CMK (cell line): ENCODE data around the gene PRRT2.
A peak's percentile ranks its signal among the peaks of the same experiment; 100 is the strongest.

Source experiments
- DNase-seq: peaks from one replicate; pipeline ENCODE4 v3.0.0-alpha.2; 2010; ENCODE audit warnings: low read depth

Gene PRRT2

GRCh38 chr16:29862383-29862883 is 50.4 kb downstream of the PRRT2 start:
- no peak for DNase-seq

GRCh38 chr16:29862884-29863668 is 51.1 kb downstream of the PRRT2 start, which contains the start of gene CDIPT:
CDIPT (minus strand) TSS chr16:29863226; CDS start chr16:29862857, 369 bp downstream.
- peak; percentile 95 for DNase-seq

- no peak for DNase-seq
Observed at GRCh38 chr16:29863669-29863984, 51.6 kb downstream of the PRRT2 start.

DNA sequence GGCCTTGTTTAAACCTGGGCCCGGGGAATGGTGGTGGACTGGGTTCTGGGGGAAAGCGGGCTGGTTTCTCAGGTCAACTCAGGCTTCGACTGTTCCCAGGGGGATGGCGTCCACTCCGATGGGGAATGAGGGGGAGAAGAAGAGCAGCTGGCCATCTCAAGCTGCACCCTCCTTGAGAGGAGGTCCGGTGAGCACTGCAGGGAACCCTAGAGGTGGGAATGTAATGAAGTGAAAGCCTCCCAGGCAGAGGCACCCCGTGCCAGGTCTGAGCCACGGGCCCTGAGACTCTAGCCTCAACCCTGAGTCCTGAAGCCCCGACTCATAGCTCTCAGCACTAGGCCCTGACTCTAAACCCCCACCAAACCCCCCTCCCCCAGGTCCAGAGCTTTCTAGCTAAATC is 52.2 kb downstream of the PRRT2 start:
- DNase-seq, result no peak
